ENCODE data around the gene VSIG4.

Gene VSIG4

DNA sequence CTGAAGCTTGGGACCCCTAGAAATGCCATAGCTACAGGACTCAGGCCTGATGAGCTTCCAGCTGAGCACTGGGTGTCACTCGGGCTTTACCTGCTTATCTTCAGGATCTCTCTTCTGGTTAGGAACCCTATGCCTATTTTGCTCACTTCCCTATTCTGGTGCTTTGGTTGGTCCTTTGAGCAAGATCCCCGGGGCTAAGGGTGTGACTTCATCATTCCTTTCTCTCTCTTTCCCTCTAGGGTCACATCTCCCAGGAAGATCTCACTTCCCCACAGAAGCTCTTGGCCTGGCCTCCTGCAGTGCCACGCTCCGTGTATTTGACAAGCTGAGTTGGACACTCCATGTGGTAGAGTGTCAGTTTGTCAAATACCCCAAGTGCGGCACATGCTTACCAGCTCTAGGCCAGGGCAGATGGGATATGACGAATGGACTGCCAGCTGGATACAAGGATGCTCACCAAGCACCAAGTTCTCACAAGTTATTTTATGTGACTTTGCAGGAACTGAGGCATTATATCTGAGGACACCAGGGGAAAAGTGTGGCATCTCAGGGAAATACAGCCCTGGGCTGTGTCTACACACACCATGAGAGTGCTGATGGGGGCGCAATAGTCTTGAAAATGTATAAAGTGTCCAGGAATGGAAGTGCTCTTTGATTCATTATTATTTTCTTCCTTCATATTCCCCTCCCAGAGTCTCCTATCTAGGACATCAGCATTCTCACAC lies 21.1 kb downstream of the VSIG4 start:
- H2AFZ ChIP-seq (ENCODE audit: low read depth), result no peak overlapping the region
- no peaks in the 10 kb centered on the region for H3K79me2 ChIP-seq (ENCODE audit: insufficient read depth, low read depth)
- H3K27me3 ChIP-seq (ENCODE audit: insufficient read depth, low read depth), result no peaks in the 10 kb centered on the region
- no peaks in the 10 kb centered on the region for H3K4me1 ChIP-seq (ENCODE audit: low read depth, poor library complexity, severe bottlenecking)
- no peaks in the 10 kb centered on the region for H4K20me1 ChIP-seq (ENCODE audit: insufficient read depth)
- H3K4me2 ChIP-seq, result no peak overlapping the region
- TF ChIP-seq CTCF (conservative IDR thresholded peaks at IDR 0.05; ENCODE audit: low read depth, low read length), result no peak
- no peak overlapping the region for H3K9ac ChIP-seq
- H3K36me3 ChIP-seq (ENCODE audit: insufficient read depth), result no peaks in the 10 kb centered on the region
- no peak overlapping the region for H3K27ac ChIP-seq
- no peak overlapping the region for H3K4me3 ChIP-seq (IDR thresholded peaks at IDR 0.05; ENCODE audit: insufficient read depth, low read depth, low read length)

GRCh38 chrX:66017659-66018170 lies 22.2 kb downstream of the VSIG4 start:
- Histone ChIP-seq H3K79me2 (ENCODE audit: insufficient read depth, low read depth) (no peaks in the 10 kb centered on the region), H2AFZ (ENCODE audit: low read depth) (no peak overlapping the region)
- TF ChIP-seq CTCF (conservative IDR thresholded peaks at IDR 0.05; ENCODE audit: low read depth, low read length), result no peak

GRCh38 chrX:66016905-66017658 lies 22.8 kb downstream of the VSIG4 start:
- Histone ChIP-seq H3K4me1 (ENCODE audit: low read depth, poor library complexity, severe bottlenecking) (peaks cover 13% of the 10 kb centered on the region), H3K4me3 (IDR thresholded peaks at IDR 0.05; ENCODE audit: insufficient read depth, low read depth, low read length) (no peak overlapping the region), H4K20me1 (ENCODE audit: insufficient read depth) (no peaks in the 10 kb centered on the region), H3K9ac (no peak overlapping the region), H3K27ac (no peak overlapping the region), H3K36me3 (ENCODE audit: insufficient read depth) (no peaks in the 10 kb centered on the region), H3K4me2 (no peak overlapping the region), H3K79me2 (ENCODE audit: insufficient read depth, low read depth) (no peaks in the 10 kb centered on the region), H2AFZ (ENCODE audit: low read depth) (no peak overlapping the region), H3K27me3 (ENCODE audit: insufficient read depth, low read depth) (no peaks in the 10 kb centered on the region)
- TF ChIP-seq CTCF (conservative IDR thresholded peaks at IDR 0.05; ENCODE audit: low read depth, low read length), result no peak

More at GRCh38 chrX:66017659-66018170, 22.2 kb downstream of the VSIG4 start:
- H3K27me3 ChIP-seq (ENCODE audit: insufficient read depth, low read depth), result no peaks in the 10 kb centered on the region
- H3K27ac ChIP-seq, result no peak overlapping the region
- H4K20me1 ChIP-seq (ENCODE audit: insufficient read depth), result no peaks in the 10 kb centered on the region
- no peaks in the 10 kb centered on the region for H3K36me3 ChIP-seq (ENCODE audit: insufficient read depth)
- H3K9ac ChIP-seq, result no peak overlapping the region
- peaks cover 7% of the 10 kb centered on the region for H3K4me1 ChIP-seq (ENCODE audit: low read depth, poor library complexity, severe bottlenecking)
- no peak overlapping the region for H3K4me3 ChIP-seq (IDR thresholded peaks at IDR 0.05; ENCODE audit: insufficient read depth, low read depth, low read length)
- no peak overlapping the region for H3K4me2 ChIP-seq

- Histone ChIP-seq H3K36me3 (ENCODE audit: insufficient read depth) (no peaks in the 10 kb centered on the region), H3K27me3 (ENCODE audit: insufficient read depth, low read depth) (no peaks in the 10 kb centered on the region), H2AFZ (ENCODE audit: low read depth) (no peak overlapping the region), H3K4me1 (ENCODE audit: low read depth, poor library complexity, severe bottlenecking) (peaks cover 22% of the 10 kb centered on the region), H3K27ac (no peak overlapping the region), H3K9ac (no peak overlapping the region), H3K79me2 (ENCODE audit: insufficient read depth, low read depth) (no peaks in the 10 kb centered on the region), H3K4me3 (IDR thresholded peaks at IDR 0.05; ENCODE audit: insufficient read depth, low read depth, low read length) (no peak overlapping the region), H3K4me2 (no peak overlapping the region), H4K20me1 (ENCODE audit: insufficient read depth) (no peaks in the 10 kb centered on the region)
- TF ChIP-seq CTCF (conservative IDR thresholded peaks at IDR 0.05; ENCODE audit: low read depth, low read length), result no peak
Observed at GRCh38 chrX:66015900-66016689, 23.8 kb downstream of the VSIG4 start.

All from KMS-11 (cell line).